ENCODE measurements around the gene FBXW10B. TPM values are rescaled to one million over a fixed set of nuclear protein-coding genes. Genes with fewer than 3 reads are reported as not detected.

Gene FBXW10B
- 0.30 and 2.2 TPM in 2 replicates for total RNA-seq (2014; rRNA removed; shearing (Covaris generic))

GRCh38 chr17:15619331-15620058 lies at the start of gene FBXW10B:
Gene FBXW10B, minus strand, starts transcription at chr17:15619704. Its CDS starts 192 bp downstream, at chr17:15619512.

Small RNA genes lying within 50 kb of the gene (small RNA-seq; reads per million reads assigned to genes)
- not detected for gene AC005838.1
- gene RF00090, result not detected

Other genes starting within 250 kb of the FBXW10B start
- gene CDRT4, start 152.1 kb downstream of the FBXW10B start, total RNA-seq (2014; rRNA removed; shearing (Covaris generic)), result 0.72 and 1.4 TPM in 2 replicates
- 17.6 and 37.9 TPM in 2 replicates for gene TVP23C, start 56.2 kb downstream of the FBXW10B start, total RNA-seq (2014; rRNA removed; shearing (Covaris generic))
- gene TRIM16, start 64.6 kb upstream of the FBXW10B start, total RNA-seq (2014; rRNA removed; shearing (Covaris generic)), result 33.6 and 36.8 TPM in 2 replicates
- gene ZNF286A, start 80.0 kb upstream of the FBXW10B start, total RNA-seq (2014; rRNA removed; shearing (Covaris generic)), result 53.0 and 55.5 TPM in 2 replicates
- gene TBC1D26, start 112.6 kb upstream of the FBXW10B start, total RNA-seq (2014; rRNA removed; shearing (Covaris generic)), result not detected in 2 replicates